GM12878 (cell line): ENCODE results near the gene PELI2. TPM values are rescaled to one million over a fixed set of nuclear protein-coding genes. Genes with fewer than 3 reads are reported as not detected.

Experiments
- ATAC-seq: fragments of 200-7000 bp; cut with Tn5 transposase; 3 replicates; pipeline ENCODE4 v1.9.1; 2020; ENCODE audit warnings: mild to moderate bottlenecking, moderate library complexity
- BruUV-seq: library from RNA; stranded (reverse); fragments of 400-500 nt; replicated peaks from 2 replicates; lab custom pipeline; 2021; lab: Mats Ljungman, UMichigan
- CTCF ChIA-PET: fragments of 300-600 bp; sonication (Branson Sonifier 250); formaldehyde crosslinking; extraction: SDS; loops from one replicate; lab custom pipeline; 2021; ENCODE audit warnings: inconsistent platforms; lab: Yijun Ruan, JAX
- POLR2A ChIA-PET: fragments of 350-600 bp; formaldehyde crosslinking; extraction: SDS; loops from one replicate; lab custom pipeline; 2021; ENCODE audit warnings: inconsistent platforms; lab: Charles Lee
- RAD21 ChIA-PET: fragments of 300-600 bp; sonication (Branson Sonifier 250); formaldehyde crosslinking; loops from one replicate; lab custom pipeline; 2023; ENCODE audit warnings: antibody characterized with exemption; ENCODE audit not compliant: unreplicated experiment; lab: Charles Lee
- SMC1A ChIA-PET: fragments of 300-600 bp; sonication (Branson Sonifier 250); formaldehyde crosslinking; loops from one replicate; lab custom pipeline; 2023; ENCODE audit not compliant: unreplicated experiment, uncharacterized antibody; lab: Charles Lee
- DNase-seq: peaks from one replicate; pipeline ENCODE4 v3.0.0-alpha.2; 2011; ENCODE audit warnings: low read depth, low spot score
- FAIRE-seq: peaks from 3 replicates; lab custom pipeline; 2011; peaks lifted over from hg19 to GRCh38; lab: Jason Lieb, UNC
- H2AFZ ChIP-seq: 2 replicates; pipeline ENCODE4 v1.6.0; 2011; ENCODE audit warnings: low read depth, low read length, control low read depth; ENCODE audit not compliant: control insufficient read depth
- H3K27ac ChIP-seq: 2 replicates; pipeline ENCODE4 v1.5.1; 2011; ENCODE audit warnings: control low read depth; ENCODE audit not compliant: control insufficient read depth, insufficient read depth
- H3K27me3 ChIP-seq, 2 experiments: replicated peaks in 1 of 2; 2 replicates each; pipeline versions ENCODE4 v1.6.0 to v1.6.1; 2011; ENCODE audit warnings: low read length in 1 of 2; ENCODE audit not compliant: control insufficient read depth in 2 of 2, insufficient read depth in 2 of 2
- H3K36me3 ChIP-seq, 2 experiments: 2 replicates each; pipeline ENCODE4 v1.5.1; 2011; ENCODE audit warnings: low read length in 1 of 2; ENCODE audit not compliant: control insufficient read depth in 2 of 2, insufficient read depth in 2 of 2
- H3K4me1 ChIP-seq: 2 replicates; pipeline ENCODE4 v1.6.1; 2011; ENCODE audit warnings: mild to moderate bottlenecking, low read length, moderate library complexity, mixed read lengths; ENCODE audit not compliant: control insufficient read depth, insufficient read depth
- H3K4me2 ChIP-seq: 2 replicates; pipeline ENCODE4 v1.6.0; 2011; ENCODE audit warnings: control low read depth; ENCODE audit not compliant: control insufficient read depth, insufficient read depth
- H3K4me3 ChIP-seq: fragments of 200-600 bp; sonication (generic); 2 replicates; pipeline ENCODE4 v1.5.1; 2016
- H3K79me2 ChIP-seq: 2 replicates; pipeline ENCODE4 v1.6.0; 2011; ENCODE audit warnings: low read length; ENCODE audit not compliant: control insufficient read depth, insufficient read depth
- H3K9ac ChIP-seq: 2 replicates; pipeline ENCODE4 v1.8.0; 2011; ENCODE audit warnings: low read length, control low read depth, mixed read lengths; ENCODE audit not compliant: control insufficient read depth, insufficient read depth
- H3K9me3 ChIP-seq: replicated peaks from 3 replicates; pipeline ENCODE4 v1.5.1; 2011; ENCODE audit warnings: mild to moderate bottlenecking, low read length; ENCODE audit not compliant: control insufficient read depth, insufficient read depth
- H4K20me1 ChIP-seq: 2 replicates; pipeline ENCODE4 v1.6.0; 2011; ENCODE audit not compliant: control insufficient read depth, insufficient read depth
- BCL11A ChIP-seq: IDR thresholded peaks from 2 replicates; pipeline ENCODE4 v1.6.1; 2011; ENCODE audit warnings: low read depth, low read length
- BMI1 ChIP-seq: fragments of 450-650 bp; IDR thresholded peaks from 2 replicates; pipeline ENCODE4 v1.6.1; 2016; ENCODE audit warnings: mild to moderate bottlenecking, moderate library complexity, borderline replicate concordance
- CHD2 ChIP-seq: IDR thresholded peaks from 2 replicates; pipeline ENCODE4 v1.6.1; 2011; ENCODE audit warnings: low read depth, low read length, improper control_type of control experiment, borderline replicate concordance
- HCFC1 ChIP-seq: fragments of 150-350 bp; IDR thresholded peaks from 2 replicates; pipeline ENCODE4 v1.6.1; 2014; ENCODE audit warnings: low read length
- JUNB ChIP-seq: IDR thresholded peaks from 2 replicates; pipeline ENCODE4 v1.6.1; 2016; ENCODE audit warnings: antibody characterized with exemption, mild to moderate bottlenecking
- MTA2 ChIP-seq: fragments of 450-650 bp; IDR thresholded peaks from 2 replicates; pipeline ENCODE4 v1.6.1; 2016; ENCODE audit warnings: low read depth, mild to moderate bottlenecking, moderate library complexity
- PAX8 ChIP-seq: fragments of 450-650 bp; IDR thresholded peaks from 2 replicates; pipeline ENCODE4 v1.6.1; 2017; ENCODE audit warnings: mild to moderate bottlenecking, moderate library complexity
- PML ChIP-seq: IDR thresholded peaks from 2 replicates; pipeline ENCODE4 v1.6.1; 2012; ENCODE audit warnings: low read length, inconsistent platforms
- SIN3A ChIP-seq: IDR thresholded peaks from 2 replicates; pipeline ENCODE4 v1.6.1; 2012; ENCODE audit warnings: low read depth, low read length, improper control_type of control experiment
- SP1 ChIP-seq: IDR thresholded peaks from one replicate; pipeline ENCODE4 v1.6.1; 2011; ENCODE audit warnings: low read depth, low read length
- SUPT20H ChIP-seq: IDR thresholded peaks from 2 replicates; pipeline ENCODE4 v1.6.1; 2011; ENCODE audit warnings: low read depth, mild to moderate bottlenecking, low read length, moderate library complexity, borderline replicate concordance; ENCODE audit not compliant: control insufficient read depth
- WRNIP1 ChIP-seq: IDR thresholded peaks from 2 replicates; pipeline ENCODE4 v1.6.1; 2011; ENCODE audit warnings: low read depth, low read length, improper control_type of control experiment, borderline replicate concordance
- WGBS: methylation state at CpG from one replicate; pipeline ENCODE4 v1.1.6; 2016; ENCODE audit warnings: low lambda C conversion rate; ENCODE audit not compliant: insufficient replicate concordance, insufficient coverage; ENCODE audit errors: missing lambda C conversion rate; 5-methylcytosine and 5-hydroxymethylcytosine counted together
- in situ Hi-C: fragments of 300-500 bp; cut with MboI; formaldehyde crosslinking; loops from 9 replicates; pipeline ENCODE4 v1.14.3; 2018; ENCODE audit warnings: mixed read lengths
- intact Hi-C: fragments of 100-400 bp; cut with micrococcal nuclease; formaldehyde crosslinking; loops from one replicate; pipeline ENCODE4 v1.14.2; 2022; ENCODE audit not compliant: unreplicated experiment
- polyA plus RNA-seq, 11 experiments: library from polyadenylated mRNA; depleted of rRNA in 4 of 11; unstranded in 6 of 11; stranded (reverse) in 5 of 11; fragments of >200 nt; fragmentation: Nextera tagmentation in 4 of 11; fragmentation: Illumina TruSeq in 1 of 11; extraction: Ambion mirVana in 4 of 11; extraction: Trizol in 1 of 11; gene quantifications; 1 replicate in 1 of 11; 2 replicates in 10 of 11; pipeline versions ENCODE4 v1.2.1 to v1.2.3, GENCODE V29; 2011 to 2016; ENCODE audit warnings: inconsistent platforms in 2 of 11, missing spikeins in 2 of 11, low read depth in 1 of 11
- total RNA-seq, 4 experiments: library from RNA; depleted of rRNA in 3 of 4; stranded (reverse); fragments of >200 nt in 3 of 4; fragmentation: Illumina TruSeq in 1 of 4; extraction: Trizol in 1 of 4; gene quantifications; 2 replicates each; pipeline versions ENCODE4 v1.2.1 to v1.2.3, GENCODE V29; 2013 to 2021

PELI2 gene
- total and polyA plus RNA-seq, 10 of the 15 experiments (the other 5 are each of a cell fraction or from before 2014, with no cell fraction given): under 0.01 to 0.10 (median 0.01) TPM; not detected in 3

DNA sequence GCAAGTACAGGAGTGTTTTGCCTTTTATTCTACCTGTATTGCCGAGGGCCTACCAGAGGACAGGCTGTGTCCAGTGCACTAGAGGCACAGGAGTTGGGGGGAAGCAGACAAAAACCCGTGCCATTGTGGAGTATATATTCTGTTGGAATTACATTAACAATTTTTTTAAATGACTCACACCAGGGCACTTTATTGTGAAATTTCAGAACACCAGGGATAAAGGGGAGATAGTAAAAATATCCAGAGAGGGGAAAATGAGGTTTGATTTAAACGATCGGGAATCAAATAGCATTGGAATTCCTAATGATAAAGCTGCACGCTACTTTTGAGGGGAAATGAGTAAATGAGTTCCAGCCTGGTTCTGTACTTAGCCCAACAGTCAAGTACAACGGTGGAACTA, 123.2 kb downstream of the PELI2 start (continued):
- TF ChIP-seq JUNB (no peak), SIN3A (no peak), WRNIP1 (no peak)

DNA sequence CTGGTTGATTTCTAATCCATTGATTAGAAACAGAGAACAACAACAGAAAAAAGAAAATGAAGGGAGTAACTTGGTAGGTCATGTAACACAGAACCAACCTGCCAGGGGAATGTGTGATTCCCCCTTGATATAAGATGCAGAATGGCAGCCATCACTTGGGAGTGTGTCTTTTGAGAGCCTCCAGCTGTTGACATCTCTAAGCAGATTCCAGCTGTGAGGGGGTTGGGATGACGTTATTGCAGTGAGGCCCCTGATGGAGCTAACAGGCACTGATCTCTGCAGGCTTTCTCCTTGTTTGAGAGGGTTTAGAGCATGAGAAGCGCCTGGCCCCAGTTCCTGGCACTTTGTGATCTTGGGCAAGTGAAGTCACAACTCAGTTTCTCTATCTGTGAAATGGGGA, 124.9 kb downstream of the PELI2 start:
- Histone ChIP-seq H3K4me3 (no peak overlapping the region), H3K27ac (no peak overlapping the region), H2AFZ (no peak overlapping the region), H3K4me1 (no peaks in the 10 kb centered on the region), H4K20me1 (no peaks in the 10 kb centered on the region), H3K27me3 (no peaks in the 10 kb centered on the region), H3K4me2 (no peak overlapping the region), H3K79me2 (no peaks in the 10 kb centered on the region), H3K9ac (no peak overlapping the region), H3K36me3 (no peaks in the 10 kb centered on the region), H3K9me3 (no peaks in the 10 kb centered on the region)
- ATAC-seq (no peak), DNase-seq (no peak), FAIRE-seq (no peak)
- intact Hi-C loops: no loop called here
- BruUV-seq: no TSS peak
- SMC1A ChIA-PET: no interaction called here
- 0% methylated on average over 2 of the region's 2 CpGs for WGBS
- POLR2A ChIA-PET: no interaction called here
- RAD21 ChIA-PET: no interaction called here
- CTCF ChIA-PET: no interaction called here
- TF ChIP-seq SP1: no peak
- no peak for TF ChIP-seq HCFC1
- no peak for TF ChIP-seq CHD2
- TF ChIP-seq SUPT20H: no peak
- TF ChIP-seq BMI1: no peak
- TF ChIP-seq BCL11A: no peak
- no peak for TF ChIP-seq PML
- TF ChIP-seq MTA2: no peak
- TF ChIP-seq PAX8: no peak
- in situ Hi-C loops: no loop called here
